Hematopoietic multipotent progenitor cell treated with erythropoietin and hydrocortisone succinate and interleukin-3 and kit ligand, for 4 days (in vitro differentiated cells): ENCODE data around the gene MTIF3.
A peak's percentile ranks its signal among the peaks of the same experiment; 100 is the strongest.

Experiments
- DNase-seq: peaks from one replicate; pipeline ENCODE4 v3.0.0-alpha.2; 2015

MTIF3 gene

GRCh38 chr13:27449936-27450828 is at the start of gene MTIF3:
MTIF3 (minus strand) TSS chr13:27450564; CDS start chr13:27440448, 10,116 bp downstream.
- DNase-seq, result peak; percentile 98

DNA sequence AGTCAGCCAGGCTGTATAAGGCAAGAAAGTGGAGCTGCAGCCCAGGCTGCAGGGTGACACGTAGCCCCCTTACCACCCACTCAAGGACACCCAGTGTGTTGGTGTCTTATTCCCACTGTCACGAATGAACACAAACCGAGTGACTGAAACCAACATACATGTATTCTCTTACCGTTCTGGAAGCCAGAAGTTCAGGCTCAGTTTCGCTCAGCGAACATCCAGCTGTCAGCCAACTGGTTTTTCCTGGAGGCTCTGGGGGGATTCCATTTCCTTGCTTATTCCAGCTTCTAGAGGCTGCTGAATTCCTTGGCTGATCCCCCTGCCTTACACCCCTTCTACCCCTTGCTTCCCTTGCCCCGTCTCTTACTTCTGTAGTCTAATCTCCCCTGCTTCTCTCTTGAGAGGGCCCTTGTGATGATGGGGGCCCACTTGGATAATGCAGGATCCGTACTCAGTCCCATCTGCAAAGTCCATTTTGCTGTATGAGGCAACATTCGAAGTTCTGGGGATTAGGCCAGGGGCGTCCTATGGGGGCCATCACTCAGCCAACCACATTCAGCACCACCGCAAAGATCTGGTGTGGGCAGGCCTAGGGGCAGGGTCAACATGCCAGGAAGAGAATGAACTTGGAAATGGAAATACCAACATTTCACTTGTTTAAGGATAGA is 47.3 kb upstream of the MTIF3 start:
- DNase-seq, result no peak

- DNase-seq, result no peak
Observed at GRCh38 chr13:27496536-27497273, 46.3 kb upstream of the MTIF3 start.

DNA sequence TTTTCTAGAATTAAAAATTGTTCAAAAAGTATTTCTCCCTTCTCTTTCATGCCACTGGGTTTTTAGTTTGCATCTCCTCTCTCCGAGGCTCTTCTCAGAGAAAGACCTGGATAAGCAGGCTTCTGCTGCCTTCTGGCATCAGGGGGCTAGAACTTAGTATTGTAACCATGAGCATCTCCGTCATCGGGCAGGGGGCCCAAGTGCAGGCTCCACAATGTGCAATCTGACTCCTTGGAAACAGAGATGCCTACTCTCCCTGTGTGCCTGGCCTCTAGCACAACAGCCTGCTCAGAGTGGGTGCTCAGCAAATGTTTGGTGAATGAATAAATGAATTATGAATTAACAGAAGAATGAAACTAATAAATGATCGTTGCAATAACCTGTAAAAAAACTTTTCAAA is 45.6 kb upstream of the MTIF3 start:
- no peak for DNase-seq

- no peak for DNase-seq
Observed at GRCh38 chr13:27495551-27495950, 45.2 kb upstream of the MTIF3 start.

DNA sequence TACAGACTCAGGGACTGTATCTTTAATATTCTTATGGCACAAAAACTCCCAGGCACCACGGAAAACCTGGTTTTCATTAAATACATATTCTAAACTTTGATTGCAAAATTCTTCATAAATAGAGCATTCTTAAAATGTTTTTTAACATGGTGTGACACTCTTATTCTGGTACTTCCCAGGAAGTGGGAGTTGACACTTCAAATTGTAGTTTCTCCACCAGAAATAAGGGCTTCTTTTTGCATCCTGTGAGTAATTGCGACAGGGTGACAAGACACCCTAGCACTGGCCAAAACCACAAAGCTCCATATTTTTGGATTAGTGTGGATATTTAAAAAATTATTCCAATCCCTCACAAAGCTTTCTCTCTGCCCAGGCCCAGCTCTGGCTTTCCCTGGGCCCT is 43.6 kb upstream of the MTIF3 start:
- DNase-seq, result no peak

- peak; percentile 8 for DNase-seq
Observed at GRCh38 chr13:27489456-27489855, 39.1 kb upstream of the MTIF3 start.

DNA sequence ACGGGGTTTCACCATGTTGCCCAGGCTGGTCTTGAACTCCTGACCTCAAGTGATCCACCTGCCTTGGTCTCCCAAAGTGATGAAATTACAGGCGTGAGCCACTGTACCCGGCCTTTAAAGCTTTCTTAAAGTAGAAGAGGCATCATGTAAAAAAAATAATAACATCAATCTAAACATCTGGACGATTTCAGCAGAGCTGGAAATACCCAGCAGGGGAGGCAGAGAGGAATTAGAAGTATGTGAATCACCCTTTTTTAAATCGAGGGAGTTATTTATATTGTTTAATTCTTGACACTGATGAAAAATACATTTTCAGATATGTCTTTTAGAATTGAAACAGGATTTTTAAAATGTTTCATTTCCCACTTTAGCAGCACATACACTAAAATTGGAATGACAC is 37.4 kb upstream of the MTIF3 start:
- no peak for DNase-seq

- no peak for DNase-seq
Observed at GRCh38 chr13:27483421-27483820, 33.1 kb upstream of the MTIF3 start.

DNA sequence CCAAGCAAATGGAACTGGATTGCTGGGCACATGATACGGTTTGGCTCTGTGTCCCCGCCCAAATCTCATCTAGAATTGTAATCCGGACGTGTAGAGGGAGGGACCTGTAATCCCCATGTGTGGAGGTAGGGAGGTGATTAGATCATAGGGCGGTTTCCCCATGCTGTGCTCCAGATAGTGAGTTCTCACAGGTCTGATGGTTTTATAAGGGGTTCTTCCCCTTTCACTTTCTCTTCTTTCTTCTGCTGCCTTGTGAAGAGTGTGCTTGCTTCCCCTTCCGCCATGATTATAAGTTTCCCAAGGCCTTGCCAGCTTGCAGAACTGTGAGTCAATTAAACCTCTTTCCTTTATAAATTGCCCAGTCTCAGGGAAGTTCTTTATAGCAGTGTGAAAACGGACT is 32.6 kb upstream of the MTIF3 start:
- peak; percentile 15 for DNase-seq

- DNase-seq, result peak; percentile 51
Observed at GRCh38 chr13:27481766-27482165, 31.4 kb upstream of the MTIF3 start.

DNA sequence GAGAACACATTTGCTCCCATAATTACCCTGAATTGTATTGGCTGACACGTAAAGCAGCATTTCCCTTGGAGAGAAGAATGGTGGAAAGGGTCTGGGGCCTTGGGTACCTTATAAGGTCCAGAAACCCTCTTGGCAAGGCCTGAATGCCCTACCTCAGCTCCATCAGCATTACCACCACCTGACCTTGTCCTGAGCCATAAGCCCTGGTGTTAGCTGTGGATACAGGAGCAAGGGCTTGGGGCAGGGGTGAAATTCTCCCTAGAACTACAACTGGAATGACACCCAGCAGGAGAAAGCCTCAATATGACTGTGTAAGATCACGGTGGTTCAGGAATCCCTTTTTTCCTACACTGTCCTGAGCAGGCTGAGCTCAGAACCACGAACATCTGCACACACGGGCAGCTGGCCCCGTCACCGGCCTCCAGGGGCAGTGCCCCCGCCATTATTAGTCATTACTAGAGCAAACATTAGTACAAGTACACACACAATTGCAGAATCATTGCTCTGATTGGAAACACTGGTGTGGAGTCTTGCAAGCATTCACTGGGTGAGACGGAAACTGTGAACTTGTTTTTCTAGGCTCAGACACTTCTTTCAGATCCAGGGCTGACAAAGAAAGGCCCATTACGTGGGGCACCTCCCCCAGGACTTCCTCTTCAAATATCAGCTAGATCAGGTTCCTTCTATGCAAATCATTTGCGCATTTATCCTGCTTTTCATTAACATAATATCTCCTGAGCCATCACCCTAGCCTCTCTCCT is 26.8 kb upstream of the MTIF3 start:
- peak; percentile 45 for DNase-seq

DNA sequence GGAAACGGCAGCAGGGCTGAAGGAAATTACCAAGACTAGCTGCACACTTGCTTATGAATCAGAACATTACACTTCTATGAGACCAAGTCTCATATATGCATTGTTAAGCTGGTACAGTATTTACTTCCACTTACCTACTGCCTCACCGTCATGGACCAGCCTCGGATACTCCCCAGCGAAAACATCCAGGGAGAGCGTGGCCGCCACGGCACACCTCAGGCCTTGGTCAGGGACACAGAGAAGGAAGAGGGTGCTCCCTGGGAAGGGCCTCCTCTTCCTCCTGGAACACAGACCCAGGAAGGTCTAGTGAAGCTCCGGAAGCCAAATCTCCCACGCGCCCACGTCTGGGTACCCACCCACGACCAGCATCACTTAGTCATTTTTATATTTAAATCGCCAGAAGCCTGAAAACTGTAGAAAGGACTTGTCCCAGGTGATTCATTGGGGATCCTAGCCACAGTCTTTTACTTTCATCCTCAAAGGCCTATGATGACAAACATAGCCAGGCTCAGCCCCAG is 24.4 kb upstream of the MTIF3 start:
- no peak for DNase-seq

GRCh38 chr13:27472941-27473340 is 22.6 kb upstream of the MTIF3 start:
- no peak for DNase-seq

DNA sequence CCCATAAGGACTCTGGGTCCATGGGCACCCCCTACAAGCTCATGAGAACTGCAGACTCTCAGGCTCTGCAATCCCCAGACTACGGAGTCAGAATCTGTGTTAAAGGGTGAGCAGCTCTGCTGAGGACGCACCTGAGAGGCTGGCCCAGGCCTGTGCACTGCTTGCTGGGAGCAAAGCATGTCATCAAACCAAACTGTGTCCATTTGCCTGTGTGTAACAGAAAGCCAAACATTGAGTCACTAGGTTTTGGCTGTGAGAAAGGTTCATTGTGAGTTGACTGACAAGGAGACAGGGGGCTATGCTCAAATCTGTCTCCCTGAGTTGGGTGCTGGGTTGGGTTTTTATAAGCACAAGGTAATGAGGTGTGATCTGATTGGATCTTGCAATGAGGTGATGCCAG is 22.1 kb upstream of the MTIF3 start:
- DNase-seq, result no peak

GRCh38 chr13:27470075-27470820 is 19.9 kb upstream of the MTIF3 start:
- no peak for DNase-seq

GRCh38 chr13:27466513-27466912 is 16.1 kb upstream of the MTIF3 start:
- no peak for DNase-seq

- no peak for DNase-seq
Observed at GRCh38 chr13:27465611-27466010, 15.2 kb upstream of the MTIF3 start.

DNA sequence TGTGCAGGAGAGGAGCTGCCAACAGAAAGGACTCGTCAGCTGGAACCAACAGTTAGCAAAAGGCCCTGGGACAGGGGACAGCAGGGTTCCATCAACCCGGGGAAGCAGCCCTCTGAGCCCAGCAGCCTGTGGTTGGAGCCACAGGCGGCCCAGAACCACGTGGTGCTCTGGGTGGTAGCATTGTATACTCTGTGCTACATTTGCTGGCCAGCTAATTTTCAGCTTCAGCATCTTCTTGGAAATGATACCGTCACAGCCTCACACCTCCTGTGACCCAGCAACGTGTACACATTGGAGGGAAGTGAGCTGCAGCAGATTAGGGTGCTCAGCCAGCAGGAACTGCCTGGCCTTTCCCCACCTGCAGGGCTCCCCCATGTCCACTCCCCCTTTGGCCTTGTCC is 13.1 kb upstream of the MTIF3 start:
- DNase-seq, result no peak

- no peak for DNase-seq
Observed at GRCh38 chr13:27461940-27462584, 11.7 kb upstream of the MTIF3 start.

DNA sequence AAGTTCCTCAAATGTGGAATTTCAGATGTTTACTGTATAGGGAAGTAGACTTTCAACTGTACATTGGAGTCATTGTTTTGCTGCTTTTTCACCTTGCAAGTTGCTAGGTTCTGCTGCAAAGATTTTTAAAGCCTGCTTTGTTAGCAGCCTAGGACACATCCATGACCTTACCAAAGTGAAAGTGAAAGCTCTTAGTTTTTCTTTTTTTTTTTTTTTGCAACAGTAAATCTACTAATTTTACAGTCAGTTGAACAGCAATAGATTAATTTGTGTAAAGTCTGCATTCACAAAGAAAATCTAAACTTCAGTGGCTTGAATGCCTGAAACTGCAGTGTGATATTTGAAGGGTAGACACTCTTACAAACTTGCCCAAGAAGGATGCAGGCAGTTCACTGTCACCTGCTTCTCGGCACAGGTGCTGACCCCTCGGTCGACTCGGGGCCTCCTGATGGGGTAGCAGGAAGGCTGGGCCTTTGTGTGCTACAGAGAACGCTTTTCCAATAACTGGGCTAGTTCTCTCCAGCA is 5.0 kb upstream of the MTIF3 start:
- DNase-seq, result peak; percentile 40
